Measurements from ENCODE around the gene SLC25A24.

- no peak for TF ChIP-seq ZNF274 (IDR thresholded peaks at IDR 0.05; ENCODE audit: low read depth, low read length)
- no peak for TF ChIP-seq SUZ12 (IDR thresholded peaks at IDR 0.05; ENCODE audit: extremely low read depth, insufficient read depth, insufficient read length)
- no peak for TF ChIP-seq YY1 (IDR thresholded peaks at IDR 0.05; ENCODE audit: insufficient read depth, insufficient read length)
Observed at GRCh38 chr1:108193333-108193732, 6.8 kb downstream of the SLC25A24 start.

Measured in NT2/D1 (cell line).